Loucy (cell line): ENCODE measurements around the gene GSTO1.

Experiments used
- CTCF ChIP-seq: fragments of 200-600 bp; sonication (generic); conservative IDR thresholded peaks from 2 replicates; pipeline ENCODE4 v1.5.1; 2014; ENCODE audit warnings: mild to moderate bottlenecking, antibody characterized with exemption, low read length
- EZH2phosphoT487 ChIP-seq: fragments of 200-600 bp; IDR thresholded peaks from 2 replicates; pipeline ENCODE4 v1.6.1; 2018; ENCODE audit warnings: antibody characterized with exemption, mild to moderate bottlenecking, moderate library complexity, borderline replicate concordance

GRCh38 chr10:104253106-104253505 is 1.6 kb upstream of the GSTO1 start:
- TF ChIP-seq CTCF (no peak), EZH2phosphoT487 (no peak)
